IMR-90 (cell line): ENCODE results near the gene STUB1. TPM values are rescaled to one million over a fixed set of nuclear protein-coding genes. Genes with fewer than 3 reads are reported as not detected.

Source experiments
- ATAC-seq: fragments of 200-7000 bp; cut with Tn5 transposase; 2 replicates; pipeline ENCODE4 v1.9.1; 2020; ENCODE audit warnings: low read depth, mild to moderate bottlenecking, moderate library complexity
- BruUV-seq: library from RNA; stranded (reverse); fragments of 400-500 nt; replicated peaks from 2 replicates; lab custom pipeline; 2021; lab: Mats Ljungman, UMichigan
- CTCF ChIA-PET: fragments of 300-600 bp; formaldehyde crosslinking; extraction: SDS; loops from one replicate; lab custom pipeline; 2021; ENCODE audit warnings: antibody characterized with exemption; lab: Yijun Ruan, JAX
- POLR2A ChIA-PET: fragments of 300-600 bp; sonication (Branson Sonifier 250); formaldehyde crosslinking; loops from one replicate; lab custom pipeline; 2022; ENCODE audit warnings: antibody characterized with exemption; ENCODE audit not compliant: unreplicated experiment; lab: Charles Lee
- DNase-seq: peaks from one replicate; pipeline ENCODE4 v3.0.0; 2013
- H2AFZ ChIP-seq: replicated peaks from 2 replicates; pipeline ENCODE3; 2013; ENCODE audit warnings: low read length, mild to moderate bottlenecking; ENCODE audit not compliant: poor library complexity
- H2AK5ac ChIP-seq: 2 replicates; pipeline ENCODE4 v1.6.1; 2013; ENCODE audit warnings: low read depth, low read length, inconsistent platforms
- H2AK9ac ChIP-seq: replicated peaks from 2 replicates; pipeline ENCODE3; 2013; ENCODE audit warnings: mild to moderate bottlenecking, low read depth, low read length, moderate library complexity; ENCODE audit not compliant: poor library complexity
- H2BK120ac ChIP-seq: 2 replicates; pipeline ENCODE4 v1.6.1; 2013; ENCODE audit warnings: low read depth, low read length, inconsistent platforms
- H2BK15ac ChIP-seq: 3 replicates; pipeline ENCODE4 v1.6.1; 2013; ENCODE audit warnings: low read depth, low read length, inconsistent platforms
- H2BK20ac ChIP-seq: 2 replicates; pipeline ENCODE4 v1.6.1; 2013; ENCODE audit warnings: low read depth, mild to moderate bottlenecking, inconsistent platforms, low read length, moderate library complexity
- H2BK5ac ChIP-seq: 2 replicates; pipeline ENCODE4 v1.6.1; 2013; ENCODE audit warnings: mild to moderate bottlenecking, low read depth, low read length, inconsistent platforms; ENCODE audit not compliant: poor library complexity, severe bottlenecking
- H3K14ac ChIP-seq: replicated peaks from 2 replicates; pipeline ENCODE4 v1.6.1; 2013; ENCODE audit warnings: low read depth, low read length, inconsistent platforms
- H3K18ac ChIP-seq: 2 replicates; pipeline ENCODE4 v1.6.1; 2013; ENCODE audit warnings: low read depth, low read length, control low read depth
- H3K23ac ChIP-seq: 2 replicates; pipeline ENCODE4 v1.6.1; 2013; ENCODE audit warnings: low read depth, low read length, inconsistent platforms
- H3K27ac ChIP-seq: 2 replicates; pipeline ENCODE4 v1.5.1; 2013; ENCODE audit warnings: mild to moderate bottlenecking, control low read depth, low read length; ENCODE audit not compliant: insufficient read depth
- H3K27me3 ChIP-seq: 2 replicates; pipeline ENCODE4 v1.6.1; 2013; ENCODE audit warnings: low read length; ENCODE audit not compliant: control insufficient read depth, insufficient read depth
- H3K36me3 ChIP-seq: 2 replicates; pipeline ENCODE4 v1.6.1; 2013; ENCODE audit warnings: low read length, mixed read lengths; ENCODE audit not compliant: control insufficient read depth, insufficient read depth
- H3K4ac ChIP-seq: 2 replicates; pipeline ENCODE4 v1.6.1; 2013; ENCODE audit warnings: low read depth, low read length, inconsistent platforms
- H3K4me1 ChIP-seq: 2 replicates; pipeline ENCODE4 v1.6.1; 2013; ENCODE audit warnings: low read length, mixed read lengths; ENCODE audit not compliant: control insufficient read depth, insufficient read depth
- H3K4me2 ChIP-seq: 2 replicates; pipeline ENCODE4 v1.6.1; 2013; ENCODE audit warnings: low read depth, mild to moderate bottlenecking, control low read depth, low read length, moderate library complexity
- H3K4me3 ChIP-seq: 2 replicates; pipeline ENCODE4 v1.5.1; 2013; ENCODE audit warnings: low read depth, mild to moderate bottlenecking, control low read depth, low read length, moderate library complexity; ENCODE audit not compliant: insufficient read depth
- H3K56ac ChIP-seq: 2 replicates; pipeline ENCODE4 v1.6.1; 2013; ENCODE audit warnings: low read length, inconsistent platforms; ENCODE audit not compliant: insufficient read depth; ENCODE audit errors: extremely low read depth
- H3K79me1 ChIP-seq, 2 experiments: 2 replicates each; pipeline ENCODE4 v1.6.1; 2013; ENCODE audit warnings: low read length in 2 of 2, inconsistent platforms in 1 of 2, low read depth in 1 of 2
- H3K9ac ChIP-seq: 2 replicates; pipeline ENCODE4 v1.6.1; 2013; ENCODE audit warnings: low read depth, low read length, control low read depth
- H3K9me1 ChIP-seq: 2 replicates; pipeline ENCODE4 v1.6.1; 2013; ENCODE audit warnings: low read length, inconsistent platforms; ENCODE audit not compliant: insufficient read depth
- H3K9me3 ChIP-seq: 2 replicates; pipeline ENCODE4 v1.6.1; 2013; ENCODE audit warnings: low read length; ENCODE audit not compliant: control insufficient read depth, insufficient read depth
- H4K20me1 ChIP-seq: 2 replicates; pipeline ENCODE4 v1.6.1; 2013; ENCODE audit warnings: low read length, inconsistent platforms; ENCODE audit not compliant: insufficient read depth
- H4K5ac ChIP-seq: 2 replicates; pipeline ENCODE4 v1.6.1; 2013; ENCODE audit warnings: mild to moderate bottlenecking, low read depth, low read length, control low read depth
- H4K8ac ChIP-seq, 2 experiments: 2 replicates each; pipeline ENCODE4 v1.6.1; 2013; ENCODE audit warnings: low read depth in 2 of 2, low read length in 2 of 2, control low read depth in 1 of 2, inconsistent platforms in 1 of 2
- H4K91ac ChIP-seq: 2 replicates; pipeline ENCODE4 v1.6.1; 2013; ENCODE audit warnings: low read depth, low read length, inconsistent platforms; ENCODE audit not compliant: insufficient read depth
- BHLHE40 ChIP-seq: fragments of 150-350 bp; IDR thresholded peaks from 2 replicates; pipeline ENCODE4 v1.6.1; 2016; ENCODE audit warnings: mild to moderate bottlenecking, low read depth, low read length
- CHD1 ChIP-seq: IDR thresholded peaks from 2 replicates; pipeline ENCODE4 v1.6.1; 2012; ENCODE audit warnings: low read depth, low read length, improper control_type of control experiment
- FOS ChIP-seq: fragments of 150-350 bp; IDR thresholded peaks from 2 replicates; pipeline ENCODE4 v1.6.1; 2016; ENCODE audit warnings: low read depth, low read length
- MAZ ChIP-seq: IDR thresholded peaks from 2 replicates; pipeline ENCODE4 v1.6.1; 2012; ENCODE audit warnings: low read depth, mild to moderate bottlenecking, low read length, improper control_type of control experiment, moderate library complexity, borderline replicate concordance
- MXI1 ChIP-seq: IDR thresholded peaks from 2 replicates; pipeline ENCODE4 v1.6.1; 2012; ENCODE audit warnings: low read depth, mild to moderate bottlenecking, low read length, moderate library complexity, borderline replicate concordance
- USF2 ChIP-seq: fragments of 150-350 bp; IDR thresholded peaks from 2 replicates; pipeline ENCODE4 v1.6.1; 2017; ENCODE audit warnings: mild to moderate bottlenecking, antibody characterized with exemption, low read length, low read depth
- WGBS, 2 experiments: methylation state at CpG; one replicate each; pipeline versions ENCODE4 v1.1.5 to v1.1.7; 2013; ENCODE audit warnings: missing lambda C conversion rate in 2 of 2; ENCODE audit not compliant: insufficient read length in 1 of 2; ENCODE audit errors: extremely low coverage in 2 of 2; 5-methylcytosine and 5-hydroxymethylcytosine counted together
- dilution Hi-C: fragments of 300-500 bp; cut with HindIII; formaldehyde crosslinking; loops from one replicate; pipeline ENCODE4 v1.14.3; 2018; ENCODE audit warnings: low sequenced_read_pairs; ENCODE audit not compliant: unreplicated experiment
- in situ Hi-C: fragments of 300-500 bp; cut with MboI; formaldehyde crosslinking; loops from 3 replicates; pipeline ENCODE4 v1.14.3; 2019; ENCODE audit warnings: low sequenced_read_pairs, inconsistent platforms, mixed read lengths
- intact Hi-C: fragments of 100-400 bp; cut with micrococcal nuclease; formaldehyde crosslinking; loops from 2 replicates; pipeline ENCODE4 v1.10.0; 2022
- polyA plus RNA-seq, 3 experiments: library from polyadenylated mRNA; depleted of rRNA; stranded (reverse); fragments of >200 nt; gene quantifications; 2 replicates each; pipeline ENCODE4 v1.2.3, GENCODE V29; 2012; ENCODE audit warnings: low replicate concordance in 1 of 3
- total RNA-seq: library from RNA; depleted of rRNA; stranded (reverse); fragments of >200 nt; gene quantifications from 2 replicates; pipeline ENCODE4 v1.2.3, GENCODE V29; 2012
- TF ChIP-seq, protein P1 (sequence below): conservative IDR thresholded peaks from 2 replicates; pipeline ENCODE4 v1.5.1; 2012; ENCODE audit warnings: mild to moderate bottlenecking, low read depth, low read length, improper control_type of control experiment

STUB1 gene
- total and polyA plus RNA-seq, 2 of the 4 experiments (the other 2 are of a cell fraction): 183 to 186 TPM

DNA sequence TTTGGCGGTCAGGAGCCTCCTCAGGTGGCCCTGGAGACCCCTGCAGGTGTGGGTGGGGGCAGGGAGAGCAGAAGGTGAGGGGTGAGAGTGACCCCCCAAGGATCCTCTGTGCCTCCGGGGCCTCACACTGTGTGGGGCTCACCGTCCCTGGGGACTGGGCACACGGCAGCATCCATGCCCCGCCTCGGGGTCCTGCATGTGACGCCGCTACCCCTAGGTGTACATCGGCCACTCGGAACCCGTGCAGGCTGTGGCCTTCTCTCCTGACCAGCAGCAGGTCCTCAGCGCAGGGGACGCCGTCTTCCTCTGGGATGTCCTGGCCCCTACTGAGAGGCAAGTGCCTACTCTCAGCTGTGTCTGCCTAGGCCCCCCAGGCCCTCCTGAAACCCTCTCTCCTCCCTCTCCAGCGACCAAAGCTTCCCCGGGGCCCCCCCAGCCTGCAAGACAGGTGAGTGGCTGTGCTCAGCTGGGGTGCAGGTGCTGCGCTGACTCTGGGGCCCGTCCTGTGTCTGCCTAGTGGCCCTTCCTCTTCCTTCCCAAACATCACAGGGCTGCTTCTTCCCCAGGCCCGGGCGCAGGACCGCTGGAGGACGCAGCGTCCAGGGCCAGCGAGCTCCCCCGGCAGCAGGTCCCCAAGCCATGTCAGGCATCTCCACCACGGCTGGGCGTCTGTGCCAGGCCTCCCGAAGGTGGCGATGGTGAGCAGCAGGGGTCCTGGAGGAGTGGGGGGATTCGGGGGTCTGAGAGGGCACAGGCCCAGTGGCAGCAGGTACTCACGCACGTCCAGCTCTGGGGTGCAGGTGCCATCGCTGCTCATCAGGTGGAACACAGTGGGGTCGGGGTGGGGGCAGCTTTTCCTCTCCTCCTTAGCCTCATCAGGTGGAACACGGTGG lies 21.3 kb upstream of the STUB1 start (continued):
- no peak for TF ChIP-seq MAZ

- H3K4me3 ChIP-seq: no peak overlapping the region
- no peak overlapping the region for H2BK5ac ChIP-seq
- POLR2A ChIA-PET: no interaction called here
- no TSS peak for BruUV-seq
- DNase-seq (no peak), ATAC-seq (no peak)
- H3K14ac ChIP-seq: no peak overlapping the region
- H3K79me1 ChIP-seq: no peaks in the 10 kb centered on the region
- no peak overlapping the region for H3K27ac ChIP-seq
- H3K36me3 ChIP-seq: peaks cover 4% of the 10 kb centered on the region
- H3K56ac ChIP-seq: no peak overlapping the region
- H3K27me3 ChIP-seq: no peaks in the 10 kb centered on the region
- no peaks in the 10 kb centered on the region for H3K9me1 ChIP-seq
- H3K4me1 ChIP-seq: peaks cover 5% of the 10 kb centered on the region
- no peak overlapping the region for H3K4me2 ChIP-seq
- intact Hi-C loops (loop anchor here (2.0 kb wide), 1 partner anchor 81 kb away; no protein-coding TSS in a partner anchor), in situ Hi-C loops (no loop called here), dilution Hi-C loops (no loop called here)
- no peak overlapping the region for H2AK9ac ChIP-seq
- no peak overlapping the region for H4K91ac ChIP-seq
- CTCF ChIA-PET: interaction anchor here (0.7 kb wide), 1 partner anchor 12 kb away, joined by 3 read pairs; no protein-coding TSS in a partner anchor
- H2AK5ac ChIP-seq: no peak overlapping the region
- TF ChIP-seq BHLHE40 (no peak), CHD1 (no peak), MXI1 (no peak), USF2 (no peak), FOS (no peak)
- TF ChIP-seq, protein P1, sequence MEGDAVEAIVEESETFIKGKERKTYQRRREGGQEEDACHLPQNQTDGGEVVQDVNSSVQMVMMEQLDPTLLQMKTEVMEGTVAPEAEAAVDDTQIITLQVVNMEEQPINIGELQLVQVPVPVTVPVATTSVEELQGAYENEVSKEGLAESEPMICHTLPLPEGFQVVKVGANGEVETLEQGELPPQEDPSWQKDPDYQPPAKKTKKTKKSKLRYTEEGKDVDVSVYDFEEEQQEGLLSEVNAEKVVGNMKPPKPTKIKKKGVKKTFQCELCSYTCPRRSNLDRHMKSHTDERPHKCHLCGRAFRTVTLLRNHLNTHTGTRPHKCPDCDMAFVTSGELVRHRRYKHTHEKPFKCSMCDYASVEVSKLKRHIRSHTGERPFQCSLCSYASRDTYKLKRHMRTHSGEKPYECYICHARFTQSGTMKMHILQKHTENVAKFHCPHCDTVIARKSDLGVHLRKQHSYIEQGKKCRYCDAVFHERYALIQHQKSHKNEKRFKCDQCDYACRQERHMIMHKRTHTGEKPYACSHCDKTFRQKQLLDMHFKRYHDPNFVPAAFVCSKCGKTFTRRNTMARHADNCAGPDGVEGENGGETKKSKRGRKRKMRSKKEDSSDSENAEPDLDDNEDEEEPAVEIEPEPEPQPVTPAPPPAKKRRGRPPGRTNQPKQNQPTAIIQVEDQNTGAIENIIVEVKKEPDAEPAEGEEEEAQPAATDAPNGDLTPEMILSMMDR: no peak
- WGBS, 2 experiments: 90% methylated on average over 9 of the region's 20 CpGs; no CpG with 5 or more reads in 1 of the 2 experiments
- no peak overlapping the region for H2BK120ac ChIP-seq
- no peak overlapping the region for H4K5ac ChIP-seq
- no peak overlapping the region for H4K8ac ChIP-seq
- H2AFZ ChIP-seq: no peak overlapping the region
- no peak overlapping the region for H3K18ac ChIP-seq
- H3K9me3 ChIP-seq: no peaks in the 10 kb centered on the region
- H4K20me1 ChIP-seq: no peaks in the 10 kb centered on the region
- no peak overlapping the region for H3K9ac ChIP-seq
- no peak overlapping the region for H2BK20ac ChIP-seq
- no peak overlapping the region for H2BK15ac ChIP-seq
- no peak overlapping the region for H3K4ac ChIP-seq
- no peak overlapping the region for H3K23ac ChIP-seq
These were observed 20.6 kb upstream of the STUB1 start for GRCh38 chr16:659618-660017.
